GM12875 (cell line): ENCODE results near the gene CCDC15.

Experiments used
- H3K4me3 ChIP-seq: one replicate; pipeline ENCODE4 v1.5.1; 2011; ENCODE audit warnings: low read depth, low read length, control low read depth
- TF ChIP-seq, protein P1 (sequence below): IDR thresholded peaks from 2 replicates; pipeline ENCODE4 v1.5.1; 2011; ENCODE audit warnings: low read depth, mild to moderate bottlenecking, control low read depth, inconsistent platforms, low read length, moderate library complexity, borderline replicate concordance; ENCODE audit not compliant: insufficient read depth

The CCDC15 gene

DNA sequence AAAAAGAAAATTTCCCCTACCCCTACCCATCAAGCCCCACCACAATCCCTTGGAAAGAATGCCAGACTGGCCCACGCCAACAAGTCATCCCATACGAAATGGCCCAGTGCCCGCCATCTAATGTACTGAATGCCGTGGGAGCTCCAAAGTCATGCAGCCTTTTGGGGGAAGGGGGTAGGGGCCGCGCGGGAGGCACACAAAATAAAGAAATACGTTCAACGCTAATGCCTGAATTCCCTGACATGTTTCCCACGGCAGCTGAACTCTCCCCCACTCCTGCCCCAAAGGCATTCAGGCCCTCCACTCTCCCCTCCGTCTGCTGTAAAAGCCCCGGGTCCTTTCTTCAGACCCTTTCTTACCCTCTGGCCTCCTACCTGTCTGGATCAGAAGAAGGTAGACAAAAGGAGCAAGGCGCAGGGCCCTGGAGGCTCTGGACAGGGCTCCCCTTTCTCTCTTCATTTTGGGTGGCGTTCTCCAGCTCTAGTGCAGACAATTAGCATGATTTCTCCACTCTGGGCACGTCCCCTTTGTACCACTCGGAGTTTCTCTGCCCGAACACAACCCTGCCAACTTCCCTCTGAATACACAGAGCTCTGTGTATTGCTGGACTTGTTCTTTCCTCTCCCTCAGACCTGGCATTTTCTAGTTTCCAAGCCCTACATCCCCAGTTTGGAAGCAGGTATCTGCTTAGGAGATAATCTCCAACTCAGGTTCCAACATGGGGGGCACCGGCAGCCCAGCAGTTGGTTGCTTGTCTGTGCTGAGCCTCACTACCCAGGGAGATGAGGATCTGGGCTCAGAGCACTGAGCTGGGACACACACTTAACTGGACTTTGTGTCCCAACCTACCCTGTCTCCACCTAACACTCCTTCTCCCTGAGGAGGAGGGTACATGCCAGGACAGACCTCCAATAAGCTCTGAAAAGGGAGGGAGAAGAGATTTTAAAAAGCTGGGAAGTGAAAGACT lies 18.2 kb upstream of the CCDC15 start, which contains the start of gene HEPACAM:
Gene HEPACAM, minus strand, starts transcription at position 500 of the 967 bp plus-strand sequence. Its CDS starts 41 bp downstream, at position 459.
- TF ChIP-seq, protein P1, sequence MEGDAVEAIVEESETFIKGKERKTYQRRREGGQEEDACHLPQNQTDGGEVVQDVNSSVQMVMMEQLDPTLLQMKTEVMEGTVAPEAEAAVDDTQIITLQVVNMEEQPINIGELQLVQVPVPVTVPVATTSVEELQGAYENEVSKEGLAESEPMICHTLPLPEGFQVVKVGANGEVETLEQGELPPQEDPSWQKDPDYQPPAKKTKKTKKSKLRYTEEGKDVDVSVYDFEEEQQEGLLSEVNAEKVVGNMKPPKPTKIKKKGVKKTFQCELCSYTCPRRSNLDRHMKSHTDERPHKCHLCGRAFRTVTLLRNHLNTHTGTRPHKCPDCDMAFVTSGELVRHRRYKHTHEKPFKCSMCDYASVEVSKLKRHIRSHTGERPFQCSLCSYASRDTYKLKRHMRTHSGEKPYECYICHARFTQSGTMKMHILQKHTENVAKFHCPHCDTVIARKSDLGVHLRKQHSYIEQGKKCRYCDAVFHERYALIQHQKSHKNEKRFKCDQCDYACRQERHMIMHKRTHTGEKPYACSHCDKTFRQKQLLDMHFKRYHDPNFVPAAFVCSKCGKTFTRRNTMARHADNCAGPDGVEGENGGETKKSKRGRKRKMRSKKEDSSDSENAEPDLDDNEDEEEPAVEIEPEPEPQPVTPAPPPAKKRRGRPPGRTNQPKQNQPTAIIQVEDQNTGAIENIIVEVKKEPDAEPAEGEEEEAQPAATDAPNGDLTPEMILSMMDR = no peak
- H3K4me3 ChIP-seq = no peak within 1 kb of the TSS

DNA sequence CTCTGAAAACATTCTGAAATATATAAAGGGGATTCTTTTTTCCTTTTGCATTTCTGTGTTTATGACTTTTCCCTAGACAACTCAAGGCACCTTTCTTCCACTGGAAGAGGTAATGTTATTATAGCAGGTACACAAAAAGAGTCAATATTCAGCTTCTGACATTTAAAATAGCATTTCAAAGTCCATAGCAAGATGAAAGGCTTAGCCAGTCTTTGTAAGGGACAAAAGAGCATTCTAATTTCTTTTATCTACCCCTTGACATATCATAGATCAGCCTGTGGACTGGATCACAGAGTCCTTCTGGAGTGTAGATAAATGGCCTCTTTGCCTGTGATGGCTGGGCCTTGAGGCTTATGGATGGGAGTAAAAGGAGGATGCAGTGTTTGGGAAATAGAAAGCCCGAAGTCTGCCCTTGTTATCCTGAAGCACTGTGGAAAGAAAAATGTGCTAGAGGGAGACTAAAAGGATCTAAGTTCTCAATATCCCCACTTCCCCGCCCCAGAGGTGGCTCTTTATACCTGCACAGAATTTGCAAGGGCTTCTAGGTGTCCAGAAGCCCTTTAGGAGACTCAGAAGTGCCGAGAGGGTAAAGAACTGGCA lies 16.6 kb upstream of the CCDC15 start:
- TF ChIP-seq, protein P1 = no peak
- H3K4me3 ChIP-seq = no peak overlapping the region

DNA sequence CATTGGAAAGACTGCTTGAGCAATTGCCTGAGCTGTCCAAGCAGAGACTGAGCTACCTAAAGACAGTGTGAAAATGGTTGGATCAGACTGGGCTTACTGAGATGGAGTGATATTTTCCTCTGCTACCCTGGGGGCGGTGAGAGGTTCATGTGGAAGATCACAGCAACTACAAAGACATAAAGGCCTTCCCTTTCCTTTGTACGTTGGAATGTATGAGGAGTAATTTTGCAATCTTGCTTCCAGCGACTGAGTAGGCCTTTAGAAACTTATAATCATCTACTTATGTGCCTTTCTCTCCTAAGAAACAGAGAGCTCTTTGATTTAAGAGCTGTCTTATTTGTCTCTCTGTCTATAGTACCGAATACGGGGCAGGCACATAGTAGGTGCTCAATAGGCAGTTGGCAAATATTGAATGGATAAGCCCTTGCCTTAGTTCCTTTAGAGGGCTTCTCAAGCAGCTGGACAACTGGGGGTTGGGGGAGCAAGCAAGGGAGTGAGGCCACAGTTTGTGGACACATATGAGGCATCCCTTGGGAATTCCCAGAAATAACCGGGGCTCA lies 15.7 kb upstream of the CCDC15 start:
- no peak overlapping the region for H3K4me3 ChIP-seq
- TF ChIP-seq, protein P1 = no peak

DNA sequence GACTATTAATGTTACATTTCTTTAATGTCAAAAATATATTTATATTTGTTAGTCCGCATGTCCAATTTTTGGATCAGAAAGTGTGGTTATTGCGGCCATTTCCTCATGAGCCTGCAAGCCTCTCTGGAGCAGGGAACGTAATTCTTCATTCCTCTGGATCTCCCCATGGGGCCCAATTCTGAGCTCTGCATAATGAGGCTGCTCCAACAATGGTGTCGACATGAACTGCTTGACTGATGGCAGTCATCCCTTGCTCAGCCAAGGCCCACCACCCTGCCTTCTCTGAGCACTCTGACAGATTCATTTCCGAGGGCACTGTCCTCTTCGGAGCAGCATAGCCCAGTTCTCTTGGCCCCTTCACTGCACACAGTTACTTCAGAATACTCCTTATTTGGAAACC lies 15.0 kb upstream of the CCDC15 start:
- TF ChIP-seq, protein P1 = no peak
- no peak overlapping the region for H3K4me3 ChIP-seq

DNA sequence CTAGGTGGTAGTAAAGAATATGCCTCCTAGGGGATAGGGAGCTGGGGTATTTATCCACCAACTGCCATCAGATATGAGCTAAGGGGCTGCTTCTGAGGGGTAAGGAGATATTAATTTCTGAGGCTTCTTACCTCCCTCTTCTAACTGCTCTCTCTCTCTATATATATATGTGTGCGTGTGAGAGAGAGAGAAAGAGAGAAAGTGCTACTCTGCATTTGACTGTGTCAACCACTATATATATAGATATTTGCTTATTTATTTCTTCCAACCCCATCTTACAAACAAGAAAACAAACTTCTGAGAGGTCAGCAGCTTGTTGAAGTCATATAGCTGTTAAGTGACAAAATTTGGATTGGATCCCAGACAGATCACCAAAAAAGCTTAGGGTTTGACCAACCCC lies 12.3 kb upstream of the CCDC15 start:
- TF ChIP-seq, protein P1 = no peak
- H3K4me3 ChIP-seq = no peak overlapping the region

DNA sequence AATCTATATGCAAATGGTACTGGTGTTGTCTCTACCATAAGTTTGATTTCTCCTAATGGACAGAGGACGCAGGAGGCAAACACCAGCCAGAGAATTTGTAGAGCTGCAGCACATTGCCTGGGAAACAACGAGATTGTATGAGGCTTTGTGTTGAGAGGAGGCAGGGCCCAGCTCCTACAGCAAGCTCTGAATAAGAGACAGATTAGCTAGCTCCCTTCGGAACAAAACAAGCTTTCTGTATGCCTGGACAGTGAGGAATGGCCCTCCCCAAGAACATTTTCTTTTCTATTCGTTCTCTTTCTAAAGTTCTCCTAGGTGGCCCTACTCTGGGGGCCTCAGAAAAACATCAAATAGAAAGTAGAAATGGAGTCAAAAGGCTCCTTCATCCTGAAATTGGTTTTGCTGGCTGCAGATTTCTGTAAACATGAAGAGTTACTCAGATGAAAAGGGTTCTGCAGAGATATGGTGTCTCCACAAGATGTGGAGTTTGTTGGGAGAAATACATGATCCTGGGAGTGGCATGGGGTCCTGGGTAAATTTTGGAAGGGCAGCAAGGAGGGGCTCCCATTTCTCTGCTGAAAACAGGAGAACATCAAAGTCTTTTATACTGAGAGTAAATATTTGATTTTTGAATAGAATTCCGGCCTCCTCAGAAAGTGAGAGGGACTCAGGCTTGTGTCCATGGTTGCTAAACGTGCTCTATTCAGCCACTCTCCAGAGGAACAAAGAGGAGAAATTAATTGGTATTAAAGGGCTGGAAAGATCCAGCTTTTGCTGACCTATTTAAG lies 11.3 kb upstream of the CCDC15 start:
- TF ChIP-seq, protein P1 = no peak
- no peak overlapping the region for H3K4me3 ChIP-seq
